Muscle layer of duodenum (tissue), 2 donors: ENCODE measurements around the gene HIVEP1.

Experiments used
- H3K27ac ChIP-seq: one replicate; pipeline ENCODE4 v1.7.0; 2013; ENCODE audit warnings: mild to moderate bottlenecking, low read length
- H3K27me3 ChIP-seq: one replicate; pipeline ENCODE4 v1.7.0; 2013; ENCODE audit warnings: low read depth, mild to moderate bottlenecking, control low read depth, low read length
- H3K36me3 ChIP-seq, 2 donors: one replicate each; pipeline ENCODE4 v1.7.0; 2013; ENCODE audit warnings: low read length in 2 of 2, control low read depth in 1 of 2, mild to moderate bottlenecking in 1 of 2; ENCODE audit not compliant: insufficient read depth in 2 of 2, control insufficient read depth in 1 of 2
- H3K4me1 ChIP-seq, 2 donors: one replicate each; pipeline ENCODE4 v1.7.0; 2013; ENCODE audit warnings: low read length in 2 of 2, mild to moderate bottlenecking in 2 of 2, control low read depth in 1 of 2, moderate library complexity in 1 of 2; ENCODE audit not compliant: insufficient read depth in 2 of 2, control insufficient read depth in 1 of 2
- H3K4me3 ChIP-seq, 2 donors: one replicate each; pipeline ENCODE4 v1.7.0; 2013; ENCODE audit warnings: low read length in 2 of 2, low read depth in 1 of 2, mild to moderate bottlenecking in 1 of 2
- H3K9me3 ChIP-seq, 2 donors: one replicate each; pipeline ENCODE4 v1.7.0; 2013; ENCODE audit warnings: low read length in 2 of 2, control low read depth in 1 of 2, mild to moderate bottlenecking in 1 of 2; ENCODE audit not compliant: control insufficient read depth in 1 of 2
- donor health status: healthy.

The HIVEP1 gene

GRCh38 chr6:12181481-12181880 is 169.4 kb downstream of the HIVEP1 start:
- Histone ChIP-seq H3K4me1 (no peaks in the 10 kb centered on the region), H3K27ac (no peak overlapping the region), H3K36me3 (no peaks in the 10 kb centered on the region), H3K9me3 (no peaks in the 10 kb centered on the region), H3K27me3 (no peaks in the 10 kb centered on the region), H3K4me3 (no peak overlapping the region)

GRCh38 chr6:12182676-12183075 is 170.6 kb downstream of the HIVEP1 start:
- no peaks in the 10 kb centered on the region for H3K9me3 ChIP-seq
- no peaks in the 10 kb centered on the region for H3K27me3 ChIP-seq
- no peaks in the 10 kb centered on the region for H3K36me3 ChIP-seq
- no peaks in the 10 kb centered on the region for H3K4me1 ChIP-seq
- H3K27ac ChIP-seq, result no peak overlapping the region
- H3K4me3 ChIP-seq, result no peak overlapping the region

GRCh38 chr6:12185081-12185673 is 173.1 kb downstream of the HIVEP1 start:
- Histone ChIP-seq H3K9me3 (no peaks in the 10 kb centered on the region), H3K4me1 (no peaks in the 10 kb centered on the region), H3K27ac (no peak overlapping the region), H3K27me3 (no peaks in the 10 kb centered on the region), H3K4me3 (no peak overlapping the region), H3K36me3 (no peaks in the 10 kb centered on the region)

GRCh38 chr6:12186528-12186927 is 174.4 kb downstream of the HIVEP1 start:
- H3K9me3 ChIP-seq, result no peaks in the 10 kb centered on the region
- no peaks in the 10 kb centered on the region for H3K27me3 ChIP-seq
- H3K36me3 ChIP-seq, result no peaks in the 10 kb centered on the region
- H3K4me3 ChIP-seq, result no peak overlapping the region
- no peaks in the 10 kb centered on the region for H3K4me1 ChIP-seq
- no peak overlapping the region for H3K27ac ChIP-seq

- Histone ChIP-seq H3K27ac (no peak overlapping the region), H3K4me1 (no peaks in the 10 kb centered on the region), H3K9me3 (no peaks in the 10 kb centered on the region), H3K36me3 (no peaks in the 10 kb centered on the region), H3K27me3 (no peaks in the 10 kb centered on the region), H3K4me3 (no peak overlapping the region)
These were observed 177.0 kb downstream of the HIVEP1 start for GRCh38 chr6:12189150-12189549.

- Histone ChIP-seq H3K4me1 (no peaks in the 10 kb centered on the region), H3K36me3 (no peaks in the 10 kb centered on the region), H3K27ac (no peak overlapping the region), H3K4me3 (no peak overlapping the region), H3K9me3 (no peaks in the 10 kb centered on the region), H3K27me3 (no peaks in the 10 kb centered on the region)
These were observed 177.5 kb downstream of the HIVEP1 start for GRCh38 chr6:12189661-12190060.

- no peaks in the 10 kb centered on the region for H3K4me1 ChIP-seq
- no peaks in the 10 kb centered on the region for H3K36me3 ChIP-seq
- H3K27me3 ChIP-seq, result no peaks in the 10 kb centered on the region
- H3K27ac ChIP-seq, result no peak overlapping the region
- no peaks in the 10 kb centered on the region for H3K9me3 ChIP-seq
- no peak overlapping the region for H3K4me3 ChIP-seq
These were observed 178.1 kb downstream of the HIVEP1 start for GRCh38 chr6:12190252-12190651.

- Histone ChIP-seq H3K4me3 (no peak overlapping the region), H3K36me3 (no peaks in the 10 kb centered on the region), H3K9me3 (no peaks in the 10 kb centered on the region), H3K27ac (no peak overlapping the region), H3K27me3 (no peaks in the 10 kb centered on the region), H3K4me1 (no peaks in the 10 kb centered on the region)
These were observed 184.3 kb downstream of the HIVEP1 start for GRCh38 chr6:12196326-12196936.

- Histone ChIP-seq H3K36me3 (no peaks in the 10 kb centered on the region), H3K9me3 (no peaks in the 10 kb centered on the region), H3K27ac (no peak overlapping the region), H3K4me3 (no peak overlapping the region), H3K4me1 (no peaks in the 10 kb centered on the region), H3K27me3 (no peaks in the 10 kb centered on the region)
These were observed 186.7 kb downstream of the HIVEP1 start for GRCh38 chr6:12198851-12199250.

- Histone ChIP-seq H3K36me3 (no peaks in the 10 kb centered on the region), H3K27ac (no peak overlapping the region), H3K4me1 (no peaks in the 10 kb centered on the region), H3K9me3 (no peaks in the 10 kb centered on the region), H3K4me3 (no peak overlapping the region), H3K27me3 (no peaks in the 10 kb centered on the region)
These were observed 188.0 kb downstream of the HIVEP1 start for GRCh38 chr6:12200015-12200564.

- no peaks in the 10 kb centered on the region for H3K4me1 ChIP-seq
- no peaks in the 10 kb centered on the region for H3K36me3 ChIP-seq
- H3K4me3 ChIP-seq, result no peak overlapping the region
- no peaks in the 10 kb centered on the region for H3K27me3 ChIP-seq
- H3K9me3 ChIP-seq, result no peaks in the 10 kb centered on the region
- H3K27ac ChIP-seq, result no peak overlapping the region
These were observed 188.6 kb downstream of the HIVEP1 start for GRCh38 chr6:12200761-12201160.

GRCh38 chr6:12203001-12203400 is 190.9 kb downstream of the HIVEP1 start:
- H3K4me3 ChIP-seq, result no peak overlapping the region

More at GRCh38 chr6:12203001-12203400, 190.9 kb downstream of the HIVEP1 start:
- Histone ChIP-seq H3K36me3 (no peaks in the 10 kb centered on the region), H3K9me3 (no peaks in the 10 kb centered on the region), H3K4me1 (no peaks in the 10 kb centered on the region), H3K27me3 (no peaks in the 10 kb centered on the region), H3K27ac (no peak overlapping the region)
